Gastrocnemius medialis (tissue), 4 donors: ENCODE results near the gene RHOB. TPM values are rescaled to one million over a fixed set of nuclear protein-coding genes. Genes with fewer than 3 reads are reported as not detected.
A peak's percentile ranks its signal among the peaks of the same experiment; 100 is the strongest.

Experiments used
- ATAC-seq, 2 donors: fragments of 150-250 bp; one replicate each; pipeline ENCODE4 v1.9.1; 2016
- DNase-seq, 2 donors: peaks; one replicate each; pipeline ENCODE4 v3.0.0-alpha.2; 2019
- H3K27ac ChIP-seq, 4 donors: fragments of 200-600 bp; sonication (generic); 1 replicate in 1 of 4; 2 replicates in 3 of 4; pipeline ENCODE4 v1.5.1; 2016 to 2018; ENCODE audit warnings: mild to moderate bottlenecking in 2 of 4, moderate library complexity in 1 of 4
- H3K27me3 ChIP-seq, 3 donors: fragments of 200-600 bp; sonication (generic) in 2 of 3; 1 replicate in 1 of 3; 2 replicates in 2 of 3; pipeline versions ENCODE4 v1.5.1 to v1.6.0; 2016 to 2019; ENCODE audit warnings: mild to moderate bottlenecking in 1 of 3, moderate library complexity in 1 of 3
- H3K36me3 ChIP-seq, 2 donors: fragments of 200-600 bp; sonication (generic) in 1 of 2; one replicate each; pipeline ENCODE4 v1.5.1; 2017 to 2018
- H3K4me1 ChIP-seq, 2 donors: fragments of 200-600 bp; sonication (generic) in 1 of 2; one replicate each; pipeline ENCODE4 v1.5.1; 2016 to 2017; ENCODE audit warnings: mild to moderate bottlenecking in 2 of 2
- H3K4me3 ChIP-seq, 4 donors: fragments of 200-600 bp; sonication (generic) in 3 of 4; 1 replicate in 1 of 4; 2 replicates in 3 of 4; pipeline ENCODE4 v1.5.1; 2016 to 2019; ENCODE audit warnings: mild to moderate bottlenecking in 2 of 4
- H3K9me3 ChIP-seq, 3 donors: fragments of 200-600 bp; sonication (generic) in 2 of 3; 1 replicate in 1 of 3; 2 replicates in 2 of 3; pipeline ENCODE4 v1.5.1; 2016 to 2019
- CTCF ChIP-seq, 5 experiments: fragments of 450-650 bp in 3 of 5; fragments of 200-600 bp in 2 of 5; sonication (generic) in 2 of 5; IDR thresholded peaks in 4 of 5; conservative IDR thresholded peaks in 1 of 5; 1 replicate in 4 of 5; 2 replicates in 1 of 5; pipeline ENCODE4 v1.5.1; 2016 to 2019; ENCODE audit warnings: antibody characterized with exemption in 5 of 5, mild to moderate bottlenecking in 3 of 5, moderate library complexity in 3 of 5
- POLR2A ChIP-seq, 2 donors: fragments of 450-650 bp; IDR thresholded peaks; one replicate each; pipeline ENCODE4 v1.6.1; 2017; ENCODE audit warnings: antibody characterized with exemption in 2 of 2, mild to moderate bottlenecking in 2 of 2, moderate library complexity in 2 of 2
- in situ Hi-C, 4 donors: fragments of 200-750 bp; cut with MboI; loops; one replicate each; pipeline versions ENCODE4 v1.15.0 to v1.8.0; 2017; ENCODE audit warnings: low sequenced_read_pairs in 4 of 4
- intact Hi-C: fragments of 100-400 bp; cut with DNase I; formaldehyde crosslinking; loops from one replicate; pipeline ENCODE4 v1.15.1; 2023; ENCODE audit warnings: low total_unique reads
- total RNA-seq, 4 donors: library from RNA; depleted of rRNA; stranded (reverse); fragments of >200 nt; gene quantifications; one replicate each; pipeline versions ENCODE4 v1.1.0 to v1.2.3, GENCODE V29; 2016

RHOB gene
- total RNA-seq, 4 donors from 2014 or later: 696 to 1,267 (median 1,094) TPM

DNA sequence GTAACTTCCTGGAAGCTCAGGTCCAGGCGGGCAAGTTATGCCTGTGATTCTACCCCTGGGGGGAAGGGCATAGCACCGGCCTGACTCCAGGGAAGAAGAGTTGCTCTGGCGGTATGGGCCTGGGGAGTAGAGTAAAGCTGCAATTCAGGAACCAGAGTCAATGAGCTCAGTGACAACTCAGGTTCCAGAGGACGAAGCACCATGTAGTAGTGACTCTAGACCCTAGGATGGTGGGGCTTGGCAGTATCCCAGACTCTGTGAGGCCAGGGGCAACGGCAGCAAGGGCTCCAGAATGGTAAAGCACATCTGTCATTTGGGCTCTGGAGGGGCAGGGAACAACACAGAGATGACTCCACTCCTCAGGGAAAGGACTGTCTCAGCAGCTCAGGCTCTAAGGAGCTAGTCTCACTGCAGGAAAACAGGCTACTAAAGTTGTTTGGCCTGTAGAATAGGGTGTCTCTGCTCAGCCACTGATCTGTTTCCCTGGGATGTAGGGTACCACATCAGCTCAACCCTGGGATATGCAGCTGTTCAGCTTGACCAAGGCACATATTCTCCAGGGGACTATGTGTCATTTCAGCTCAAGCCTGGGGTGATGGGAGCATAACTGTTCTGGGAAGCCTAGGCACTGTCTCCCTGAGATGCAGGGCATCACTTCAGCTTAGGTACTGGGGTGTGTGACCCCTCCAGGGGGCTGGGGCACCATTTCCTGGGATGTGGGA is 36.2 kb upstream of the RHOB start:
- DNase-seq: no peak
- TF ChIP-seq POLR2A (IDR thresholded peaks at IDR 0.05) (no peak), CTCF (IDR thresholded peaks at IDR 0.05 in 4 of 5, conservative IDR thresholded peaks at IDR 0.05 in 1 of 5) (no peak)
- no peaks in the 10 kb centered on the region for H3K36me3 ChIP-seq
- no peak overlapping the region for H3K4me3 ChIP-seq
- intact Hi-C loops: no loop called here
- no peaks in the 10 kb centered on the region for H3K4me1 ChIP-seq
- no peak overlapping the region for H3K27ac ChIP-seq
- ATAC-seq: peak; percentile 30 to 55
- in situ Hi-C loops: no loop called here
- no peaks in the 10 kb centered on the region for H3K9me3 ChIP-seq
- H3K27me3 ChIP-seq: no peaks in the 10 kb centered on the region

DNA sequence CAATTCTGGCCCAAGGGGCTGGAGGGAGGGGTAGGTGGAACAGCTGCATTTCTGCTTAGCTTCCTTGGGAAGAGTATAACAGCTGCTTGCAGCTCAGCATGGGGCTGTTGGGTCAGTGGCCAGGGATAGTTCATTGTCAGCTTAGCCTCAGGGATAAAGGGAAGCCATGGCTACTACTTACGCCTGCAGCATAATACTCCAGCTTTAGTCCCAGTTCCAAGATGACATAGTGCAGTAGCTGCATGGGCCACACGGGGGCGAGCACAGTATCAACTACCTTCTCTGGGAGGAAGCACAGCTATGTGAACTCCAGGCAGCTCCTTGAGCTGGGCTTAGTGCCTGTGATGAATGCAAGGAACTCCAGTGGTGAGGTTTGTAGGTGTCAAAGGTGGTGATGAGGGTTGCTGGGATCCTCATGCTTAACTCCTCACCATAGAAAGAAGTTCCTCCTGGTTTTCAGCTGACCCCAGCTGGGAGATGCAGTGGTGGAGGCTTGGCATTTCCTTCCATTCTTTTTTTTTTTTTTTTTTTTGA is 35.4 kb upstream of the RHOB start:
- Histone ChIP-seq H3K4me1 (no peaks in the 10 kb centered on the region), H3K27me3 (no peaks in the 10 kb centered on the region), H3K4me3 (no peak overlapping the region), H3K9me3 (no peaks in the 10 kb centered on the region), H3K36me3 (no peaks in the 10 kb centered on the region), H3K27ac (no peak overlapping the region)
- DNase-seq (peak; percentile 63 to 80), ATAC-seq (peak; percentile 89 to 95)
- intact Hi-C loops (no loop called here), in situ Hi-C loops (no loop called here)
- TF ChIP-seq CTCF (IDR thresholded peaks at IDR 0.05 in 4 of 5, conservative IDR thresholded peaks at IDR 0.05 in 1 of 5): peak; percentile 53 to 79 (median 76)
- TF ChIP-seq POLR2A (IDR thresholded peaks at IDR 0.05): no peak

DNA sequence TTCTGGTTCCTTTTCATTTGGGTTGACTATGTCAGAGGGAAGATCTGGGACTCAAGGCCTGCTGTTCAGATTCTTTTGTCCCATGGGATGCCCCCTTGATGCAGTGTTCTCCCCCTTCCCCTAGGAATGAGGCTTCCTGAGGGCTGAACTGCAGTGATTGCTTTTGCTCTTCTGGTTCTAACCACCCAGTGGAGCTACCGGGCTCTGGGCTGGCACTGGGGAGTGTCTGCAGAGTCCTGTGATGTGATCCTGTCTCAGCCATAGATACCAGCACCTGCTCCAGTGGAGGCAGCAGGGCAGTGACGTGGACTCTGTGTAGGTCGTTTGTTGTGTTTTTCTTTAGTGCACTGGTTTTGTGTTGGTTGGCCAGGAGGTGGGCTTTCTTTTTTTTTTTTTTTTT is 32.1 kb upstream of the RHOB start:
- in situ Hi-C loops: no loop called here
- ATAC-seq (no peak), DNase-seq (no peak)
- TF ChIP-seq CTCF (IDR thresholded peaks at IDR 0.05 in 4 of 5, conservative IDR thresholded peaks at IDR 0.05 in 1 of 5): no peak
- no peak for TF ChIP-seq POLR2A (IDR thresholded peaks at IDR 0.05)
- no peak overlapping the region for H3K4me3 ChIP-seq
- no peaks in the 10 kb centered on the region for H3K27me3 ChIP-seq
- intact Hi-C loops: no loop called here
- H3K27ac ChIP-seq: no peak overlapping the region
- H3K9me3 ChIP-seq: no peaks in the 10 kb centered on the region
- H3K4me1 ChIP-seq: peaks cover 2 to 8% of the 10 kb centered on the region in 2 donors
- H3K36me3 ChIP-seq: no peaks in the 10 kb centered on the region

DNA sequence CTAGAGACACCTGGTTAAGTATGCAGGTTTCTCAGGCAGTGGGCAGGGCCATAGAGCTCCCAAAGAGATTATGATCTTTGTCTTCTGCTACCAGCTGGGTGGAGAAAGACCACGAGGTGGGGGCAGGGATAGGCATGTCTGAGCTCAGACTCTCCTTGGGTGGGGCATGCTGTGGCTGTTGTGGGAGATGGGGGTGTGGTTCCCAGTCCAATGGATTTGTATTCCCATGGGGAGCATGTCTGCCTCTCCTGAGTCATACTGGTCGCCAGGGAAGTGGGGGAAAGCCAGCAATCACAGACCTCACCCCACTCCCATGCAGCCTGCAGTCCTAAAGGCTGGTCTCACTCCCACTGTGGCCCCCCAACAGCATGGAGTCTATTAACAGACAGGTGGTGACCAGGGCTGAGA is 31.4 kb upstream of the RHOB start:
- in situ Hi-C loops (no loop called here), intact Hi-C loops (no loop called here)

More for the DNA sequence above, 31.4 kb upstream of the RHOB start:
- Histone ChIP-seq H3K36me3 (no peaks in the 10 kb centered on the region), H3K27me3 (no peaks in the 10 kb centered on the region), H3K27ac (no peak overlapping the region), H3K9me3 (no peaks in the 10 kb centered on the region), H3K4me3 (no peak overlapping the region), H3K4me1 (peaks cover 2 to 8% of the 10 kb centered on the region in 2 donors)
- ATAC-seq: no peak
- no peak for DNase-seq
- TF ChIP-seq POLR2A (IDR thresholded peaks at IDR 0.05) (no peak), CTCF (IDR thresholded peaks at IDR 0.05 in 4 of 5, conservative IDR thresholded peaks at IDR 0.05 in 1 of 5) (no peak)
